Naive B cell (primary cell): Measurements from ENCODE around the gene SHTN1. TPM values are rescaled to one million over a fixed set of nuclear protein-coding genes. Genes with fewer than 3 reads are reported as not detected.
A peak's percentile ranks its signal among the peaks of the same experiment; 100 is the strongest.

ENCODE experiments used
- ATAC-seq, 2 donors: fragments of 150-1000 bp; cut with Tn5 transposase; 2 replicates each; pipeline ENCODE4 v1.10.0; 2021; ENCODE audit warnings: low read depth in 2 of 2, mild to moderate bottlenecking in 2 of 2, moderate library complexity in 2 of 2
- DNase-seq: peaks from one replicate; pipeline ENCODE4 v3.0.0; 2022
- H3K27ac Mint-ChIP-seq, 6 donors: one replicate each; pipeline ENCODE4 v1.8.0; 2020 to 2022; ENCODE audit warnings: mild to moderate bottlenecking in 6 of 6, mixed read lengths in 6 of 6, moderate library complexity in 5 of 6, inconsistent platforms in 2 of 6
- H3K27me3 Mint-ChIP-seq, 3 donors: one replicate each; pipeline ENCODE4 v1.8.0; 2021 to 2022; ENCODE audit warnings: mixed read lengths in 3 of 3, mild to moderate bottlenecking in 1 of 3
- H3K36me3 Mint-ChIP-seq, 2 donors: one replicate each; pipeline ENCODE4 v1.8.0; 2020 to 2022; ENCODE audit warnings: mixed read lengths in 2 of 2, inconsistent platforms in 1 of 2, mild to moderate bottlenecking in 1 of 2
- H3K4me1 Mint-ChIP-seq, 3 donors: one replicate each; pipeline ENCODE4 v1.8.0; 2020 to 2022; ENCODE audit warnings: mixed read lengths in 3 of 3, inconsistent platforms in 1 of 3, mild to moderate bottlenecking in 1 of 3, moderate library complexity in 1 of 3
- H3K4me3 Mint-ChIP-seq, 8 donors: one replicate each; pipeline ENCODE4 v1.8.0; 2020 to 2022; ENCODE audit warnings: mild to moderate bottlenecking in 8 of 8, mixed read lengths in 8 of 8, moderate library complexity in 8 of 8, inconsistent platforms in 2 of 8
- H3K9me3 Mint-ChIP-seq, 7 donors: one replicate each; pipeline ENCODE4 v1.8.0; 2020 to 2022; ENCODE audit warnings: mixed read lengths in 7 of 7, mild to moderate bottlenecking in 5 of 7, inconsistent platforms in 2 of 7, moderate library complexity in 1 of 7
- polyA plus RNA-seq, 6 donors: library from polyadenylated mRNA; unstranded; fragments of 300-500 nt; fragmentation: Illumina TruSeq; gene quantifications; one replicate each; pipeline ENCODE4 v1.2.3, GENCODE V29; 2021; ENCODE audit warnings: low read depth in 6 of 6

SHTN1 gene
- polyA plus RNA-seq, 6 donors from 2014 or later = not detected

DNA sequence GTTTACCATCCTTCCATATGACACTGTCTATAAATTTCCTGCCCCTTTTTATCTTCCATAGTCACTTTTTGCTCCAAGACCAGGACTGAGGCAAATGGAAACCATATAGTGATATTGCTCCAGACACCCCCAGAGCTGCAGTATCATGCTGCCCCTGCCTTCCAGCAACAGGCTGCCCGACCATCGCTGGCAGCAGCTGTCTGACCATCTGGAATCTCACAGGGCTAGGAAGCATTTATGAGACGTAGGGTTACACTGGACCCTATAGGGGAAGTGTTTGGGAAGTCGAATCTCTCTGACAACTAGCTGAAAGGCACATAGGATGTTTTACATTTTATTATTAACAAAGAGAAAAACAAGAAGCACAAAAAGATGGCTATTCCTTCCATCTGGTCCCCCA is 136.3 kb downstream of the SHTN1 start:
- DNase-seq (no peak), ATAC-seq (no peak)
- Mint-ChIP-seq H3K9me3 (peaks cover 0 to 6% (median 3%) of the 10 kb centered on the region in 7 donors), H3K27ac (no peak overlapping the region), H3K4me3 (no peak overlapping the region), H3K36me3 (no peaks in the 10 kb centered on the region), H3K4me1 (no peaks in the 10 kb centered on the region), H3K27me3 (no peaks in the 10 kb centered on the region)

DNA sequence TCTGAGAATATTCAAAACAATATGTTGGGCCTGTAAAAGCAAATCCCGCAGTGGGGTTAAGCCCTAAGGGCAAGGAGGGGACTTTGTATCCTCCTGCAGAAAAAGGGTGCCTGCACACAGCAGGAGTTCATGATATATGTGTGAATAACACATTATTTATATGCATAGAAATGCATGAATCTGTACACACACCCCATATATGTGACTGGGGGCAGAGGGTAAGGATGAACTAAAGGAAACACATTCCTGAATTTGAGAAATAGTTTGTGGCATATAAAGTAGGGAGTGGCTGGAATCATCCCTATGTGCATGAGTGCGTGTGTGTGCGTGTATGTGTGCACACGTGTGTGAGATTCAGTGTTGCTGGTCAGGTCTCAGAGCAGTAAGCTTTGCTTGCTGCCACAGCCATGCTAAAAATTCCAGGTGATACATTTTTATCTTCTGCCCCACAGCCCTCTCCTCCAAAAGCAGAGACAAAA is 136.8 kb downstream of the SHTN1 start:
- Mint-ChIP-seq H3K4me3 (no peak overlapping the region), H3K36me3 (no peaks in the 10 kb centered on the region), H3K4me1 (no peaks in the 10 kb centered on the region), H3K9me3 (peaks cover 0 to 6% (median 3%) of the 10 kb centered on the region in 7 donors), H3K27ac (no peak overlapping the region), H3K27me3 (no peaks in the 10 kb centered on the region)
- ATAC-seq (no peak), DNase-seq (no peak)

DNA sequence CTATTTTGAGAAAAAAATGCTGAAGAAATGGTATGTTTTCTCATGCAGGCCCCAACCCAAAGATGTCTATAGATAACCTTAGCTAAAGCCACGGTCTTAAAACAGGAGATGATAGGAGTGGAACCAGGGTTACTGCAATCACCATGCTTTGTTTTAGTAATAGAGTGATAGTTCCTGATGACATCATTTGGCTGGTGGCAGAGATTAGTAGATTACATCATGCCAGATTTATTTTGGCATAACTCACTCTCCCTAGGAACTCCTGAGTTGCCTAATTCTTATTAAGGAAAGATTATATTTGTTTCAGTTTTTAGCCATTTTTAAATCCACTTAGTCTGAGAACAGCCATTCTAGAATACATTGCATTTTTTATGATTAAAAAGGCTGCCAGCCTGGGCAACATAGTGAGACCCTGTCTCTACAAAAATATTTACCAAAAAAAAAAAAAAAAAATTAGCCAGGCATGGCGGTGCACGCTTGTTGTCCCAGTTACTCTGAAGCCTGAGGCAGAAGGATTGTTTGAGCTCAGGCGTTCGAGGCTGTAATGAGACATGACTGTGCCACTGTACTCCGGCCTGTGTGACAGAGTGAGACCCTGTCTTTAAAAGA is 137.9 kb downstream of the SHTN1 start:
- DNase-seq (no peak), ATAC-seq (no peak)
- Mint-ChIP-seq H3K36me3 (no peaks in the 10 kb centered on the region), H3K9me3 (peaks cover 0 to 3% (median 0%) of the 10 kb centered on the region in 7 donors), H3K4me3 (no peak overlapping the region), H3K4me1 (no peaks in the 10 kb centered on the region), H3K27me3 (no peaks in the 10 kb centered on the region), H3K27ac (no peak overlapping the region)

DNA sequence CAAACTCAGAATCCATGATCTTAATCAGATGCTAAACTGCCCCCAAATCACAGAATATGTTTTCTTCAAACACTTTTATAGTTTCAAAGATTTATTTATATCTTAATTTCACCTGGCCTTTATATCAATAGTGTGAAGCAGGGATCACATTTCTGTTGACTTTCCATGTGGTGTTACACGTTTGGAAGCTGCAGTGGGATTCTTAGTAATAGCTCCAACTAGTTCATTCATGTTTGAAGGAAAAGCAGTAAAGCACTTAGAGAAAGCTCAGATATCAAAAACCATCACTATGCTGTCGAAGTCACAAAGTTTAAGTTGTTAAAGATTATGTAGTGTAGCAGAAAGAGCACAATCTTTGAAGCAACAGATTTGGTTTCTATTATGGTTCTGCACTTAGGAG is 138.9 kb downstream of the SHTN1 start:
- Mint-ChIP-seq H3K4me3 (no peak overlapping the region), H3K4me1 (no peaks in the 10 kb centered on the region), H3K27ac (no peak overlapping the region), H3K9me3 (no peaks in the 10 kb centered on the region), H3K27me3 (no peaks in the 10 kb centered on the region), H3K36me3 (no peaks in the 10 kb centered on the region)
- no peak for ATAC-seq
- no peak for DNase-seq

DNA sequence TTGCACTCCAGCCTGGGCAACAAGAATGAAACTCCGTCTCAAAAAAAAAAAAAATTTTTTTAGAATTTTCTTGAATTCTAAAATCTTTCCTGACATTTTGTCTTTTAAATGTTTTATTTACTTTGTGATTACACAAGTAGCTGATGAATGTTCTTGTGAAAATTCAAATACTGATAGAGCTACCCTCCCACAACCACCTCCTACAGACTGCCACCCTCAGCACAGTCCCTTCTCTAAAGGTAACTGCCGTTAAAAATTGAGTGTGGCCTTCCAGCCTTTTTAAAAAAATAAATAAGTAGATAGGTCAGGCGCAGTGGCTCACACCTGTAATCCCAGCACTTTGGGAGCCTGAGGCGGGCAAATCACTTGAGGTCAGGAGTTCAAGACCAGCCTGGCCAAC is 140.6 kb downstream of the SHTN1 start:
- Mint-ChIP-seq H3K9me3 (peaks cover 0 to 9% (median 2%) of the 10 kb centered on the region in 7 donors), H3K4me3 (no peak overlapping the region), H3K4me1 (no peaks in the 10 kb centered on the region), H3K27ac (no peak overlapping the region), H3K36me3 (no peaks in the 10 kb centered on the region), H3K27me3 (peaks cover 0 to 6% (median 0%) of the 10 kb centered on the region in 3 donors)
- no peak for DNase-seq
- ATAC-seq = no peak

DNA sequence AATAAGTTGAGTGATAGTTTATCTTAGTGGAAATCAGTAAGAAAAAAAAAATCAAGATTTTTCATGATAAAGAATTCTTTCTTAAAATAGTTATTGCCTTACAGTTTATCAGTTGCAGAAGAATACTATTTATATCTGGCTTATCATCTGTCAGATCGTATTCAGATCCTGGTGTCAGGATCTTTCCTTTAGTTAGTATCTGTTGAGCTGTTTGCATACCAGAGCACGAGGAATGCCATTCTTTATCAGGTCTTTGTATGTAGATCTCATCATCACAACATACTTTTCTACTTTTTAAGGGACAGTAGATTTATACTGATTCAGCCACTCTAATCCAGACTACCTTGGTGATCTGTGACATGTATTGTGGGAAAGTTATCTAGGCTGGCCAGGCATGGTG is 143.2 kb downstream of the SHTN1 start:
- Mint-ChIP-seq H3K4me3 (no peak overlapping the region), H3K36me3 (no peaks in the 10 kb centered on the region), H3K9me3 (peaks cover 5 to 25% (median 9%) of the 10 kb centered on the region in 7 donors)

DNA sequence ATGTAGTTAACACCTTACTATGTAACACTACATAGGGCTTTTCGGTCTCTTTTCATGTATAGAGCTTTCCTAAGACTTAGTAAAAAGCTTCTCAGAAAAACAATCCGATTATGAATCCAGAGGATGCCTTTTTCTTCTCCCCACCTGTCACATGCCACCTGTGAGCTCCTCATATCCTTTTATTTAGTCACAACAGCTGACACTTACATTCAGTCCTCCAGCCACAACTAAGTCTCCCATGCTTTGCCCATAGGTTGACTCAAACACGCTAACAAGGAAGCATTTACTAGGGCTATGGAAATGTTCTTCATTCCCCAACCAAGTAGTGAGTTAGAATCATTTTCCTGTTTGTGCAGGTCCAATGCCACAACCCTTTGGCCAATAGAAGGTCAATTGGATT is 147.8 kb downstream of the SHTN1 start:
- peaks cover 5 to 25% (median 9%) of the 10 kb centered on the region in 7 donors for H3K9me3 Mint-ChIP-seq
- no peaks in the 10 kb centered on the region for H3K36me3 Mint-ChIP-seq
- DNase-seq (no peak), ATAC-seq (no peak)
- H3K27me3 Mint-ChIP-seq = peaks cover 2 to 13% (median 3%) of the 10 kb centered on the region in 3 donors
- H3K27ac Mint-ChIP-seq = no peak overlapping the region
- no peak overlapping the region for H3K4me3 Mint-ChIP-seq
- H3K4me1 Mint-ChIP-seq = no peaks in the 10 kb centered on the region

More for the DNA sequence above, 143.2 kb downstream of the SHTN1 start:
- Mint-ChIP-seq H3K27me3 (peaks cover 0 to 7% (median 0%) of the 10 kb centered on the region in 3 donors), H3K27ac (no peak overlapping the region), H3K4me1 (no peaks in the 10 kb centered on the region)
- ATAC-seq (no peak), DNase-seq (no peak)

DNA sequence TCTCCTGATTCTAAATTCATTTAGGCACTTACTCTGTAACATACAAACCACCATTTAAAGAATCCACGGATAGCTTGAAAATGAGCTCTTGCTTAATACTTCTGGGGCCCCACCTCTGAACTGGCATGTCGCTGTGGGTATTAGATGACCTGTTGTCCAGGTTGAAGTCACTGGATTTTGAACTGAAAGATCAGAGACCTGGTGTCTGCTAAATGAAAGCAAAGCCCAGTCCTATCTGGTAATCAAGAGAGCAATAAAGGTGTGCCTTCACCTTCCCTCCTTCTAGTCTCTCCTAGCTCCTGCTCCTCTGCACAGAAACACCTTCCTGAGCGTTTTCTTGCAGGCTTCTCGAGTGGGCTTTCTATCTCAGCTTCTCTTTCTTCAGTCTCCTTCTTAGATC is 151.3 kb downstream of the SHTN1 start:
- no peak overlapping the region for H3K4me3 Mint-ChIP-seq
- peaks cover 23 to 34% (median 32%) of the 10 kb centered on the region in 3 donors for H3K27me3 Mint-ChIP-seq
- H3K27ac Mint-ChIP-seq = no peak overlapping the region
- H3K36me3 Mint-ChIP-seq = peaks cover 0 to 6% of the 10 kb centered on the region in 2 donors
- ATAC-seq = no peak
- H3K4me1 Mint-ChIP-seq = peaks cover 0 to 8% (median 6%) of the 10 kb centered on the region in 3 donors
- peaks cover 0 to 23% (median 12%) of the 10 kb centered on the region in 7 donors for H3K9me3 Mint-ChIP-seq
- DNase-seq = no peak

DNA sequence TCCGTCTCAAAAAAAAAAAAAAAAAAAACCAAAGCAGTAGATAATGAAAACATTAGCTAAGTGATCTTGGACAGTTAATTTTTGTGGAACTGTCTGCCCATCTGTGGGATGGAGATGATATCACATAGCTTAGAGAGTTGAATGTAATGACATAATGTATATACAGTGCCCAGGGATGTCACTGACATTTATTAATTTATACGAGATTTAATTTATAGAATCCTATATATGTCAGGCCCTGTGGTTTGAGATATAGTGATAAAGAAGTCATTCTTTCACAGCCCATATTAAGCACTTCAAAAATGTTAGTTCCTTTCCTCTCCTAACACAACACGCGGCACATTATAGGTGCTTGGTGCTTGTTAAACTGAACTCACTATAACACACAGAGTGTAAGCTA is 151.7 kb downstream of the SHTN1 start:
- Mint-ChIP-seq H3K4me3 (no peak overlapping the region), H3K4me1 (peaks cover 0 to 13% (median 10%) of the 10 kb centered on the region in 3 donors), H3K27ac (no peak overlapping the region), H3K27me3 (peaks cover 23 to 38% (median 37%) of the 10 kb centered on the region in 3 donors), H3K36me3 (peaks cover 3 to 6% of the 10 kb centered on the region in 2 donors), H3K9me3 (peaks cover 0 to 23% (median 10%) of the 10 kb centered on the region in 7 donors)
- ATAC-seq (no peak), DNase-seq (no peak)

DNA sequence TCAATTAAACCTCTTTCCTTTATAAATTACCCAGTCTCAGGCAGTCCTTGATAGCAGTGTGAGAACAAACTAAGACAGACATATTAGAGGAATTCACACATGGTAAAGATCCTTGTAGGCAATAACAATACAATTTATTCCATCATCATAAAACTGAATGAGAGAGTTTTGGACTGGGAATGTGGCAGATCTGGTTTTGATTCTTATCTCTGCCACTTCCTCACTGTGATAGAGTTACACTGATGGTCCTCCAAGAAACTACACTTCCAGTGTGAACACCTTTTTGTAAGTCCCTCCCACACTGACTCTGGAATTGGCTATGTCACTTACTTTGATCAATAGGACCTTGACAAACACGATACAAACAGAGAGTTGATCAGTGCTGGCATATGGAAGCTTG is 152.7 kb downstream of the SHTN1 start:
- Mint-ChIP-seq H3K4me1 (peaks cover 5 to 22% (median 17%) of the 10 kb centered on the region in 3 donors), H3K4me3 (no peak overlapping the region), H3K27ac (no peak overlapping the region), H3K9me3 (peaks cover 2 to 16% (median 7%) of the 10 kb centered on the region in 7 donors), H3K27me3 (peaks cover 27 to 49% (median 47%) of the 10 kb centered on the region in 3 donors), H3K36me3 (peaks cover 6 to 9% of the 10 kb centered on the region in 2 donors)
- no peak for DNase-seq
- ATAC-seq = no peak

DNA sequence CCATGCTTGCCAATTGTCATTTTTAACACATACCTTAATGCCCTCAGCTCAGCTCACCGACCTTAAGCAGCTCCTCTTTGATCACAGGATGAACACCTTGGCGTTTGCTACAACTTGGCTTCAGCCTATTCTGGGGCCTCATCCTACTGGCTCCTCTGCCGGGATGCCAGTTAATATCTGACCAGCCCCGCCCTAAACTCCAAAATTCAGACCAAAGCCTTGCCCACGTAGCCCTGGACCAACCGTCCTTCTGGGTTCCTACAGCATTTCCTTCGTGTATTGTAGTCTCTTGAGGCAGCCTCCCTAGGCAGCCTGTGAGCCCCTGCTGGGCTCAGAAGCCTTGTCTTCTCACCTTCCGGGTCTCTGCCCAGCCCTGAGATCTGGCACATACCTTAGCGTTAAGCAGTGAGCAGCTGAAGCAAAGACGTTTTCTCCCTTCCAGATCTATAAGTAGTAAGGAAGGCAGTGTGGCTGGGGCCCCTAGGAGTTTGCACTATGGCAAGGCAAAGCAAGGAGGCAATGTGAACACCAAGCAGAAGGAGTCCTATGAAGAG is 154.9 kb downstream of the SHTN1 start:
- H3K27me3 Mint-ChIP-seq = peaks cover 38 to 61% (median 56%) of the 10 kb centered on the region in 3 donors
- peak overlapping the region in 4 of 6 donors; percentile 38 to 91 (median 81) for H3K27ac Mint-ChIP-seq
- H3K9me3 Mint-ChIP-seq = peaks cover 2 to 17% (median 7%) of the 10 kb centered on the region in 7 donors
- H3K4me1 Mint-ChIP-seq = peaks cover 5 to 25% (median 21%) of the 10 kb centered on the region in 3 donors
- H3K36me3 Mint-ChIP-seq = peaks cover 6 to 9% of the 10 kb centered on the region in 2 donors
- DNase-seq = no peak
- peak overlapping the region in 6 of 8 donors; percentile 29 to 82 (median 62) for H3K4me3 Mint-ChIP-seq
- ATAC-seq = no peak

DNA sequence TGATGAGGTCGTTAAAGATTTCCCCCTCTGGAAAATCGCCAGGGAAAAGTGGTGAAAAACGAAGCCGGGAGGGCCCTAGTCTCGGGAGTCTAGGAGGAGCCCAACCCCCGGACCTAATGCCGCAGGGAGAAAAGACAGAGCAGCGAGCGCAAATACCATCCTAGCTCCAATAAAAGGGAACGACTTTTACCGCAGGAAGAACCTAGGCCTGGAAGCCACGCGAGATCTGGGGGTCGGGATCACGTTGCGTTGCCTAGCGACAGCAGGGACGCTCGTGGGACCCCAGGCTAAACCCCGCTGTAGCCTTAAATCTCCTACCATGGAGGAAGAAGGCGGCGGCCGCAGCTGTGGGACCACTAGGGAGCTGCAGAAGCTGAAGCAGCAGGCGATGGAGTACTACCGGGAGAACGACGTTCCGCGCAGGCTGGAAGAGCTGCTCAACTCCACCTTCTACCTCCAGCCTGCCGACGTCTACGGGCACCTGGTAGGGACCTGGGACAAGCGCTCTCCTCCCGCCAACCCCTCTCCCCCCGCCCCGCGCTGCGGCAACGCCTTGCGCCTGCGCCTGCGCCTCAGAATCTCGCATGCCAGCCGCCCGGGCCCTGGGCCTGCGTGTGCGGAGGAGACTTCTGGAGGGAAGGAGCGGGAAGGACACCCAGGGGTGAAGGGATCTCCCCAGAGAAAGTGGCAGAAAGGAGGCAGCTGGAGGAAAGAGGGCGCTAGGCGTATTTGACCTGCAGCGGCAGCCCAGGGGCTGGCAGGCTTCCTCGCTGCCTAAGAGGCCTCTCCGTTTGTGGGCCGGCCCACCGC is 155.5 kb downstream of the SHTN1 start, which contains the start of gene ENO4:
Gene ENO4 (plus strand): TSS at position 252 of the 810 bp plus-strand sequence. CDS start 68 bp downstream, at position 320.
- H3K27me3 Mint-ChIP-seq = peaks cover 38 to 61% (median 56%) of the 10 kb centered on the region in 3 donors
- H3K4me1 Mint-ChIP-seq = peaks cover 5 to 25% (median 21%) of the 10 kb centered on the region in 3 donors
- H3K4me3 Mint-ChIP-seq = peak within 1 kb of the TSS; percentile 45 to 90 (median 72)
- peaks cover 6 to 9% of the 10 kb centered on the region in 2 donors for H3K36me3 Mint-ChIP-seq
- peak; percentile 10 to 26 for ATAC-seq
- no peak for DNase-seq
- H3K9me3 Mint-ChIP-seq = peaks cover 2 to 17% (median 7%) of the 10 kb centered on the region in 7 donors
- H3K27ac Mint-ChIP-seq = peak within 1 kb of the TSS in 5 of 6 donors; percentile 64 to 92 (median 87)

DNA sequence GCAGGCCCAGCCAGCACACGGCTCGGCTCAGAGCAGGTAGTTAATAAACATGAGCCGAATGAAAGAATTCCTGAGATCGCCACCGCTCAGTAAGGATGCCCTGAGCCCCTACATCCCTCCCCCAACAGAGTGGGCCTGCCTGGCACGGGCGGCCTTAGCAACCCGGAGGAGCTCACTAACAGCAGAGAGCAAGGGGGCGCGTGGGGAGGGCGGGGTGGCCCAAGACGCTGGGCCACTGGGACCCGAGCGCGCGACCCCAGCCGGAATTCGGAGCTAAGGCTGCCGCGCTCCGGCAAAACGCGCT is 156.1 kb downstream of the SHTN1 start:
- Mint-ChIP-seq H3K4me3 (peak overlapping the region in 7 of 8 donors; percentile 45 to 90 (median 75)), H3K27ac (peak overlapping the region in 4 of 6 donors; percentile 64 to 92 (median 89)), H3K9me3 (peaks cover 2 to 17% (median 7%) of the 10 kb centered on the region in 7 donors), H3K27me3 (peaks cover 41 to 61% (median 56%) of the 10 kb centered on the region in 3 donors), H3K4me1 (peaks cover 5 to 25% (median 21%) of the 10 kb centered on the region in 3 donors), H3K36me3 (peaks cover 6 to 9% of the 10 kb centered on the region in 2 donors)
- no peak for DNase-seq
- ATAC-seq = no peak
